Coronary artery (tissue), 2 donors: ENCODE data around the gene AZIN2.

Experiments
- DNase-seq: peaks from one replicate; pipeline ENCODE4 v3.0.0-alpha.2; 2017; ENCODE audit warnings: low spot score
- H3K27ac ChIP-seq, 2 donors: fragments of 200-600 bp; sonication (generic); one replicate each; pipeline ENCODE4 v1.5.1; 2016 to 2019
- H3K4me3 ChIP-seq: fragments of 200-600 bp; sonication (generic); 2 replicates; pipeline ENCODE4 v1.5.1; 2016; ENCODE audit warnings: mild to moderate bottlenecking, moderate library complexity
- TF ChIP-seq, protein P1 (sequence below): fragments of 200-600 bp; sonication (generic); IDR thresholded peaks from one replicate; pipeline ENCODE4 v1.5.1; 2019; ENCODE audit warnings: antibody characterized with exemption

AZIN2 gene

DNA sequence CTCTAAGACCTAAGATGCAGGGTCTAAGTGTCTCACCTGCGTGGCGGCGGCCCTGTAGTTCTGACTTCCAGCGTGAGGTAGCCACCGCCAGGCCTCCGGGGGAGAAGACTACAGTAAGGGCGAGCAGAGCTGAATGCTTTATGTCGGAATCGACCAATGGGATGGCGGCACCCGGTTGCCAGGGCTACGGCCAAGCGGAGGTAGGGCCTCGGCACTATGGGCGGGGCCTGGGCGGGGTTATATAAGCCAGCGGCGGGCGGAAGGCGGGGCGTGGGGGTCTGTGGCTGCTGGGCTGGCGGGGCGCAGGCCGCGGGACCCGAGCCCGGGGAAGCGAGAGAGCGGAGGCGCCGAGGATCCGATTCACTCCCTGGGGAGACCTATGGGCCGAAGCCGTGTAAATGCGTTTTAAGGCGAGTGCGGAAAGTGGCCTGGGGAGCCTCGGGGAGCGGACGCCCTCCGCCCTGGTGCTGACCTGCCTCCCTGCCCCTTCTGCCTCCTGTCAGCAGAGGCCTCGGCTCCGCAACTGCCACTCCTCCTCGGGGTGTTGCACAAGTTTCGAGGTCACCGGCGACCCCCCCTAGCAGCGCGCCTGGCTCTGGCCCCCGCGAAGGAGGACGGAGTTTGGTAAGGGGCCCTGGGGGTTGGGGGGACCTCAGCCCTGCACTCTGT is at the start of gene AZIN2:
Gene AZIN2, plus strand, starts transcription at position 269 of the 669 bp plus-strand sequence. CDS start 1,097 bp downstream, outside the sequence.
- TF ChIP-seq, protein P1, sequence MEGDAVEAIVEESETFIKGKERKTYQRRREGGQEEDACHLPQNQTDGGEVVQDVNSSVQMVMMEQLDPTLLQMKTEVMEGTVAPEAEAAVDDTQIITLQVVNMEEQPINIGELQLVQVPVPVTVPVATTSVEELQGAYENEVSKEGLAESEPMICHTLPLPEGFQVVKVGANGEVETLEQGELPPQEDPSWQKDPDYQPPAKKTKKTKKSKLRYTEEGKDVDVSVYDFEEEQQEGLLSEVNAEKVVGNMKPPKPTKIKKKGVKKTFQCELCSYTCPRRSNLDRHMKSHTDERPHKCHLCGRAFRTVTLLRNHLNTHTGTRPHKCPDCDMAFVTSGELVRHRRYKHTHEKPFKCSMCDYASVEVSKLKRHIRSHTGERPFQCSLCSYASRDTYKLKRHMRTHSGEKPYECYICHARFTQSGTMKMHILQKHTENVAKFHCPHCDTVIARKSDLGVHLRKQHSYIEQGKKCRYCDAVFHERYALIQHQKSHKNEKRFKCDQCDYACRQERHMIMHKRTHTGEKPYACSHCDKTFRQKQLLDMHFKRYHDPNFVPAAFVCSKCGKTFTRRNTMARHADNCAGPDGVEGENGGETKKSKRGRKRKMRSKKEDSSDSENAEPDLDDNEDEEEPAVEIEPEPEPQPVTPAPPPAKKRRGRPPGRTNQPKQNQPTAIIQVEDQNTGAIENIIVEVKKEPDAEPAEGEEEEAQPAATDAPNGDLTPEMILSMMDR = no peak
- DNase-seq = peak; percentile 95
- Histone ChIP-seq H3K27ac (peak within 1 kb of the TSS; percentile 24 to 60), H3K4me3 (peak within 1 kb of the TSS; percentile 83)

DNA sequence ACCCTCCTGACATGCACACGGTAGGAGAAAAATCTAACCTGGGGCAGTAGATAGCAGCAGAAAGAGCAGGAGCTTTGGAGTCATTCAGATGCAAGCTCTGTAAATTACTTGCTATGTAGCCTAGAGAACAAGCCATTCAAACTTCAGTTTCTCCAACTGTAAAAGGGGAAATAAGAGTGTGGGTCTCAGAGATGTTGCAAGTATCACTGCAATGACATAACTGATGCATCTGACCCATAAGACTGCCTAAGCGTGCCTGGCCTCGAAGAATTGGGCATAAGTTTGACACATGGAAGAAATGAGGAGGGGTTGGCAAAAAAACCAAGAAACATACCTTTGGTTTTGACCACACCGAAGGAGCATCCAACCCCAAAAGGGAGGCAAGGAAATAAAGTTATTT is 49.4 kb upstream of the AZIN2 start:
- Histone ChIP-seq H3K27ac (no peak overlapping the region), H3K4me3 (no peak overlapping the region)
- no peak for DNase-seq
- TF ChIP-seq, protein P1 = no peak

DNA sequence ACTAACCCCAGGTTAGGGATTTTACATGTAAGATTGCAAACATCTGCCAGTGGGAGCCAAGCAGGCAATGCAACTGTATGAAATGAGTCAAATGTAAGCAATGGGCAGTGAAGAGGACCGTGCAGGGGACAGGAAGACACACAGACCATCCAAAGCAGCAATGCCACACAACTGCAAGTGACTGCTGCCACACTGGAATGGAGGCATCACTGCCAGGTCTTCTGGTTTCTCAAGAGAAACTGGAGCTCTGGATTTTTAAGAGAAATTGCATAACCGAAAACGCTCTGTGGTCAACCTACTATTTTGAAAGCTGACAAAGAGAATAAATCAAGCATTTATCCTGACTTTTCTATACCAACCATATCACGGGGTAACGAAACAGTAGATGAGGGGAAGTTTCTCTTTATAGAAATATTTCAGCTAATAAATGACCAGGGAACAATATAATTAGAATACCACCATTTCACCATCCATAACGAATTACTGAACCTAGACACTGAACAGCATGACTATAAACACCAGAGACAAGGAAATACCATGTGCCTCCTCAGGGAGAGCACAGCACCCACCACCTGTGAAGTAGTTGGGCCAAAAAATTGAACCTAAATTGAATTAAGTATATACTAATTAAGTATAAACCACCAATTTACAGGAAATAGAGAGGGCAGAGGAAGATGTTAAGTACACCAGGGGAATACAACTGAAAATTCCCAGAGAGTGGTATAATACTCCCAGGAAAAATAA is 48.7 kb upstream of the AZIN2 start:
- no peak overlapping the region for H3K27ac ChIP-seq
- no peak overlapping the region for H3K4me3 ChIP-seq
- TF ChIP-seq, protein P1 = no peak
- no peak for DNase-seq

DNA sequence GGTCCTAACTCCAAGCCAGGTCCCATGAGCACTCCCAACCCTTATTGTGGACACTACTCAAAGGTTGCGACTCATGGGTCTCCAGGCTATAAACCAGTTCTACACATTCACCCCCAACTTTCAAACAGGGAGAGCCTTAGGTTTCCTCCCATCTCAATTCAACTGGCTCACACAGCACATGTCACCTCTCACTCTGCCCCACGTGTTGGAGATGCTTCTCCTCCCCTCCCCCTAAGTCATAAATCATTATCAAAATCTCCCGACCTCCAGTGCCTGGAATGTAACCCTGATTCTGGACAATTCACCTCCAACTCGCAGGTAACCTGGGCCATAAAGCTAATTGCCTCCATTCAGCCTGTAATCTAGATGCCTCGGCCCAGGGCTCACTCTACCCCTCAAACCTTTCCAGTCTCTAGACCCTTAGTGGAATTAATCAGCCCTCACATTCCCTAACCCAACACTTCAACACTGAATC is 44.9 kb upstream of the AZIN2 start:
- TF ChIP-seq, protein P1 = no peak
- H3K27ac ChIP-seq = peak overlapping the region; percentile 51 to 75
- DNase-seq = no peak
- H3K4me3 ChIP-seq = peak overlapping the region; percentile 92

DNA sequence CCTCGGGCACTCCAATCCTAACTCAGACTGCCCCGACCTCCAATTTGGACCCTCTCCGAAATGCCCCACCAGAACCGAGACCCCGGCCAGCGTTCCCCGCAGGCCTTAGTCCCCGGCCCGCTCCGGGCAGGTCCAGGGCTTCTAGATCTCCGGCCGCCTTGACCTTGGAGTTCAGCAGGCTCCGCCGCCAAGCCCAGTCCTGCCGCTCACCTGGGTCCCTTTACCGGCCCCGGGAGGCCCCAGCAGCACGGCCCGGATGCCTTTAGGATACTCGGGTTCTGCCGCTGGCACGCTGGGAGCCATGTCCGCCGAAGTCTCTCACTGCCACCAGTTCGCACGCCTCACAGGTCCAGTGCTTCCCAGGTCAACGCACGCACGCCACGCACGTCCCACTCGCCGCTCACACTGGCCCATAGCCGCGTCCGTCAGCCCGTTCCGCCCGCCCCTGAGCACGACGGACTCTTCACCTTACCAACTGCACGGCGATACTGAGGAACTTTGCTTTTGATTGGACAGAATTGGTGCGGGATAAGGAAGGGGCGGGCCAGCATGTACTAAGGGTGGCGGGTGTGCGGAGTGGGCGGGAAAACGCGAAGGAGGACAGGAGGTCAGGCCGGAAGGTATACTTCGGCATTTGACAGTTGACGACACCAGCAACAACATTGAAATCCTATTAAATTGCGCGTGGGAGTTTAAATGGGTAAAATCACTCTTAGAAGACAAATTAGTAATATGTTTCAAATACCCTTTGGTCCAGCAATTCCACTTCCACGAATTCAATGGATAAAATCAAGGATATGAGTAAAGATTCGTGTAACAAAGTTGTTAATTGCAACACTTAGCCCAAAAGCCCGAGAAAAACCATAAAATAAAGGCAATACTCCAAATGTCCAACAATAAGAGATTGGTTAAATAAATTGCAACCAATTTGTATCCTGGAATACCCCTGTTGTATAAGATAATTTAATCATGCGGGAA is 44.1 kb upstream of the AZIN2 start, which contains the start of gene AK2:
Gene AK2, minus strand, starts transcription at position 358 of the 978 bp plus-strand sequence. Its CDS starts 55 bp downstream, at position 303.
- H3K27ac ChIP-seq = peak within 1 kb of the TSS; percentile 51 to 75
- TF ChIP-seq, protein P1 = no peak

DNA sequence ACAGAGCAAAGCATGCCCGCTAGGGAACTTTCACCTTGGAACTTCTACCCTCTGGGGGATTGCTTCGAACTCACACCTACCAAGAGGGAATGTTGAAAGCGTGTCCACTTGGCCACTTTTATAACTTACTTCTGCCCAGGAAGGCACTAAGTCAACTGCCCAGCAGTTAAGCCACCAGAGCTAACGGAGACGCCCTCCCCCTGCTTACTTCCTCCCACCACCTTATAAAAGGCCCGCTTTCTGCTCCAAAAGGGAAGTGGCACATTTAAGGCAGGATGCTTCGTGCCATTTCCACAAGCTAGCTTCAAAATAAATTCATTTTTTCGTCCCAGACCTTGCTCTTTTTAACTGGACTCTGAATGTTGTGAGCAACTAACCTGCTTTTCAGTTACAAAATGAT is 41.1 kb upstream of the AZIN2 start:
- H3K4me3 ChIP-seq = no peak overlapping the region
- no peak for DNase-seq
- no peak overlapping the region for H3K27ac ChIP-seq
- TF ChIP-seq, protein P1 = no peak

More for the DNA sequence above, 44.1 kb upstream of the AZIN2 start, which contains the start of gene AK2:
- peak within 1 kb of the TSS; percentile 92 for H3K4me3 ChIP-seq
- peak; percentile 98 for DNase-seq
